Esophagus squamous epithelium (tissue), 4 donors: ENCODE results near the gene UGT3A1.

Experiments
- CTCF ChIP-seq, 6 experiments: fragments of 450-650 bp in 4 of 6; fragments of 200-600 bp in 2 of 6; sonication (generic) in 2 of 6; IDR thresholded peaks; one replicate each; pipeline ENCODE4 v1.5.1; 2016 to 2019; ENCODE audit warnings: antibody characterized with exemption in 6 of 6, mild to moderate bottlenecking in 4 of 6, moderate library complexity in 4 of 6
- POLR2A ChIP-seq, 4 donors: fragments of 450-650 bp; IDR thresholded peaks; one replicate each; pipeline ENCODE4 v1.6.1; 2017; ENCODE audit warnings: antibody characterized with exemption in 4 of 4, mild to moderate bottlenecking in 4 of 4, moderate library complexity in 3 of 4

DNA sequence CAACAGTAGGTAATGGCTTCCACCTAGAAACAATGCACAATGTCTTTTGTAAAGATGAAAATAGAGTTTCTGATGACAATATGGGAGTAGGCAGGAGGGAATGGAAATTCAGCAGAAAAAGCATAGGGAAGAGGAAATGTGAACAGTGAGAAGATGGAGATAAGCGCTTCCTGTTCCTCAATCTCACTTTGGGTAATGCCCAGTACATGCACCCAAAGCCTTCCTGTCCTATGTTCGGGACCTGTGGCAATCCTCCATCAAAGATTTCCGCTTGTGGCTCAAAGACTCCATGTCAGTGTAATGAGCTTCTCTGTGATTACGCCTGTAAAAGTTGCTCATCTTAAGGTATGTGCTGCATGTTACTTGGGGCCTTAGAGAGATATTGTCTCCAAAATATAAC, 2.7 kb downstream of the UGT3A1 start:
- no peak for TF ChIP-seq CTCF (IDR thresholded peaks at IDR 0.05)
- no peak for TF ChIP-seq POLR2A (IDR thresholded peaks at IDR 0.05)
